HG03097 (cell line): ENCODE data around the gene PCMTD2.

Source experiments
- ATAC-seq: cut with Tn5 transposase; IDR thresholded peaks from one replicate; pipeline ENCODE4 v1.9.1; 2021; ENCODE audit not compliant: unreplicated experiment, low FRiP score

Gene PCMTD2

DNA sequence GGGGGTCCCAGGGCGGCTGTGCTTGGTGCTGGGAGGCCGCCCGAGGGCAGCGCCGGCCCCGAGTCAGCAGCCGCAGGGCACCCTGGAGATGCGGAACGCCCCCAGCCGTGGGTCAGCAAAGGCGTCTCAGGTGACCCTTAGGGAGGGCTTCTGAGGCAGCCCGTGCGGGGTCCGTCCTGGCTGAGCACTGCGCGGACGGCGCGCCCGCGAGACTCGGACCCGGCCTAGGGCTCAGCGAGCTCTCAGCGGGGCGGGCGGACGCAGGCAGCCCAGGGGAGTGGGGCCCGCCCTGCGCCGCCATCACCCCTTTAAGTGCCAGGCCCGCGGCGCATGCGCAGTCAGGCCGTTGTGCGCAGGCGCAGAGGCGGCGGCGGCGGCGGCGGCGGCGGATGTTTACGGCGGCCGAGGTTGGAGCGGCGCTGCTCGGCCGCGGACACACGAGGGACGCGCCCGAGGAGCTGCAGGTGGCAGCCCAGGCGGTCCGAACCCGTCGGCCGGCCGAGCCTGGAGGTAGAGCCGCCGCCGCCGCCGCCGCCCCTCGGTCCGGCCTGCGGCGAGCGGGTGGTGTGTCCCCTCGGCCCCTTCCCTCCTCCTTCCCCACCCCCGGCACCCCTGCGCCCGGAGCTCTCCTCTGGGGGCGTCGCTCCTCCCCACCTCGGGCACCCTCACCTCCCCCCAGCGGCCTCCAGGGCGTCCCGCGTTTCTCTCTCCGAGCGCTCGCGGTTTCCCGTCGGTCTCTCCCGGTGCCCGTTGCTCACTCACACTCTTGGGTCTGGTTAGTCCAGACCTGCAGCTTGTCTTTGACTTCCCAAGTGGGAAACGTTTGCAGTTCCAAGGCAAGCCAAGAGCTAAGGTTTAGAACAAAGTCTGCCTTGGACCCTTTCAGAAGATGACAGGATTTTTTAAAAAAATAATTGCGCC, at the start of gene PCMTD2:
Gene PCMTD2 (plus strand): TSS at position 388 of the 921 bp plus-strand sequence. CDS start 4,218 bp downstream, outside the sequence.
- peak; percentile 77 for ATAC-seq

DNA sequence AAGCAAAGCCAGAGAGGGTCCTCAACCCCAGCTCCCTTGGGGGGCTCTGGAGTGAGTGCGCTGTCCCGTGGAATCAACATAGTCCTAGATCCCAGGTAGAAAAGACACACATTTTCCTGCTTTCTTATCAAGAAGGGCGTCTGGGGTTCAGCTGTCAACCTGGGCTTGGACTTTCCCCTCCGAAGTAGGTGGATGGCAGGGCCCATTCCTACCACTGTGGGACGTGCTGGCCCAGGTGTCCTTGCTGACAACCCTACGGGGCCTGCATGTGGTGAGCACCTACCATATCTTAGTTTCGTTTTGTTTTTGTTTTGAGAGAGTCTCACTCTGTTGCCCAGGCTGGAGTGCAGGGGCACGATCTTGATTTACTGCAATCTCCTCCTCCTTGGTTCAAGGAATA, 48.9 kb upstream of the PCMTD2 start:
- no peak for ATAC-seq

DNA sequence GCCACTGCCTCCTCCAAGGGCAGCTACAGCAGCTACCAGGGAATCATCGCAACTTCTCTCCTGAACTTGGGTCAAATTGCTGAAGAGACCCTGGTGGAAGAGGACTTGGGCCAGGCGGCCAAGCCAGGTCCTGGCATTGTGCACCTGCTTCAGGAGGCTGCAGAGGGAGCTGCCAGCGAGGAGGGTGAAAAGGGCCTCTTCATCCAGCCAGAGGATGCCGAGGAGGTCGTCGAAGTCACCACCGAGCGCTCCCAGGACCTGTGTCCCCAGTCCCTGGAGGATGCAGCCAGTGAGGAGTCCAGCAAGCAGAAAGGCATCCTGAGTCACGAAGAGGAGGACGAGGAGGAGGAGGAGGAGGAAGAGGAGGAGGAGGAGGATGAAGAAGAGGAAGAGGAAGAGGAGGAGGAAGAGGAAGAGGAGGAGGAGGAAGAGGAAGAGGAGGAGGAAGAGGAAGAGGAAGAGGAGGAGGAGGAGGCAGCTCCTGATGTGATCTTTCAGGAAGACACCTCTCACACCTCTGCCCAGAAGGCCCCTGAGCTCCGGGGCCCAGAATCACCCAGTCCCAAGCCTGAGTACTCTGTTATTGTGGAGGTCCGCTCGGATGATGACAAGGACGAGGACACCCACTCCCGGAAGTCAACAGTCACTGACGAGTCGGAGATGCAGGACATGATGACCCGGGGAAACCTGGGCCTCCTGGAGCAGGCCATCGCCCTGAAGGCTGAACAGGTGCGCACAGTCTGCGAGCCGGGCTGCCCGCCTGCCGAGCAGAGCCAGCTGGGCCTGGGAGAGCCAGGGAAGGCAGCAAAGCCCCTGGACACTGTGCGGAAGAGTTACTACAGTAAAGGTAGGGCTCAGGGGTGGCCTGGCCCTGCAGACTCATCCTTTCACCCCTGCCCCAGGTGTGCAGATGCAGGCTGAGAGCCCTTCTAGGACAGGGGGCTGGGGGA, 47.6 kb upstream of the PCMTD2 start:
- no peak for ATAC-seq

DNA sequence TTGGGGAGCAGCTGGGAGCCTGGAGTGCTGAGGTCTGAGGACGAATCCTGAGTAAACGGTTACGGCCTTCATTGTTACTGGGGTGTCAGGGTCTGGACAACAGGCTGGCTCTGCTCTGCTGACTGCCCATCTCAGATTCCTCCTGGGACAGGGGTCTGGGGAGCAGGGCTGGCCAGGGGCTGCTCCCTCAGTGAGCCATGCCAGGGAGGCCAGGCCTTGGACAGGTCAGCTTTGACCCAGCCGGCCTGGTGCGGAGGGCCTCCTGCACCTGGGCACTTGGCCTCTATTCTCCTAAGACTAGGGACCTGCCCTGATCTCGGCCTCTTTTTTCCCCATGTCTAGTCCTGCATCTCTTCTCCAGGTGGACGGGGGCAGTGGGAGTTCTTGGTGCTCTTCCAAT, 46.4 kb upstream of the PCMTD2 start:
- ATAC-seq = no peak

DNA sequence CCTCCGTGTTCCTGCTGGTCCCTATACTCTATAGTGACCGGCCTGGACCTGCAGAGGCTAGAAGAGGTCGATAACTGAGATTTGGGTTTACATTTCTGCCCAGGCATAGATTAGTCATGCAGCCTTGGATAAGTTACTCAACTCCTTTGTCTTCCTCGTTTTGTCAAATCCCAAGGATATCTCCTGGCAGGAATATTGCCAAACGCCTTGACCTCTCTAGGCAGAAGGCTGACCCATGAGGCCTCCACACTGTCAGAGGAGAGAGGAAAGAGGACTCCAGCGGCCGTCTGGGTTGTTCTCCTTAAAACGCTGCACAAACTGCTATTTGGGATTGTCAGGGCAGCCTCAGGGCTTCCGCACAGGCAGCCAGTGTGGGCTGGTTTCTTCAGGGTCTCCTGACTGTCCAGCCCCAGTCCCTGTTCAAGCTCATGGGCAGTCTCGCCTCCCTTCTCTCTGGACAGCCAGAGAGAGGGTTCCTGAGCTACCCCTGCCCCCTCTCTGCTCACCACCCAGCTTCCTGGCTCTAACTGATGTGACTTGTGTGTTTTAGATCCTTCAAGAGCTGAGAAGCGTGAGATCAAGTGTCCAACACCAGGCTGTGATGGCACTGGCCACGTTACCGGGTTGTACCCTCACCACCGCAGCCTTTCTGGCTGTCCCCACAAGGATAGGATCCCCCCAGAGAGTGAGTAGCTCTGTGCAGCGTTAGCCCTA, 44.7 kb upstream of the PCMTD2 start:
- ATAC-seq = no peak

DNA sequence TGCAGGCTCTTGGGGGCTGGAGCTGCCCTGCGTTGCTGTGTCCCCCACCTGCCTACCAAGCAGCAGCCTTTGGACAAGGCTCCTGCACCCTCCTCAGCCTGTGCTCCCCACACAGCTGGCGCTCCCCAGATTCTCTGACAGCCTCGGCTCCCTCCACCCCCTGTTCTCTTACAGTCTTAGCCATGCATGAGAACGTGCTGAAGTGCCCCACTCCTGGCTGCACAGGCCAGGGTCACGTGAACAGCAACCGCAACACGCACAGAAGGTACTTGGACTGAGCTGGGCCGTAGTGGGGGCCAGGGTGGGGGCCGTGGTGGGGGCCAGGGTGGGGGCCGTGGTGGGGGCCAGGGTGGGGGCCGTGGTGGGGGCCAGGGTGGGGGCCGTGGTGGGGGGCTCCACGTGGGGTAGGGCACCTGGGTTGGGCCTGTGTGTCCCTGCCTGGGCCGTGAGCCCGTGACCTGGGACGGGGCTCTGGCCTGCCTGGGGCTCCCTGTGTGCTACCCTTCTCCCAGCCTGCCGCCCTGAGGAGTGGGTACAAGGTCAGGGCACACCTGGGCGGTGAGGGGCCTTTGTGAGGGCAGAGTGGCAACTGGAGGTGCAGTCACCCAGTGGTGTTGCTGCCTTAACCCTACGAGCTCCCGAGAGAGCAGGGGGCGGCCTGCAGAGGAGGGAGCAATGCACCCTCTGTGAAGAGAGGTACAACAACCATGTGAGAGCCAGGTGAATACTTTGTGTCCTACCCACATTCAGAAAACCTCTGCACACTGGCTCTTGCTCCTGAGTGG, 43.5 kb upstream of the PCMTD2 start:
- ATAC-seq = no peak

DNA sequence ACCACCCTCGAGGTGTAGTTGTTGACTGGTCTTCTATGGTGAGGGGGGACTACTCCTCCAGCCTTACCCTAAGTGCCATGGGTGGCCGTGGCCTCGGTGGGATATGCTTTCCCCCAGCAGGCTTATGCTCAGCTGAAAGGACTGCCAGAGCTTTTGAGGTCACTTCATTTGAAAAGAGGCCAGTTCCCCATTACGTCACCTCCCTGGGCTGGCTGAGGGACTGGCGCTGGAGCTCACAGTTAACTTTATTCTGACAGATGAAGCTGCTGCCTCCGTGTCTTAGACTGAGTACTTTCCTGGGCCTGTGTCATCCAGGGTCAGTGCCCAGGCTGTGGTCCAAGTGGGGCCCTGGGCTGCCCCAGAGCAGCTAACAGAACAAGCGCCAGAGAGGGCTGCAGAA, 42.8 kb upstream of the PCMTD2 start:
- no peak for ATAC-seq

DNA sequence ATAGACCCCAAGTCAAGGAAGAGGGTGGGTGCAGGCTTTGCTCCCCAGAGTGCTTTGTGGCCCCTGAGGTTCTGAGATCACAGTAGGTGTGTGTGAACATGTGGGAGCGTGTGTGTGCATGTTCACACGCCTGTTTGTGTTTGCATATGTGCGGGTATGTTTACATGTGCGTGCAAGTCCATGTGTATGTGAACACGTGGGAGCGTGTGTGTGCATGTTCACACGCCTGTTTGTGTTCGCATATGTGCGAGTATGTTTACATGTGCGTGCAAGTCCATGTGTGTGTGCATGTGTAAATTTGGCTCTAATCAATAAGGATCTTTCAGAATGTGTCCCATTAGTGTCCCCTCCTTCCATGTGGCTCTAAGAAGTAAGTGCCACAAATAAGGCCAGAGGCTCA, 41.4 kb upstream of the PCMTD2 start:
- no peak for ATAC-seq

DNA sequence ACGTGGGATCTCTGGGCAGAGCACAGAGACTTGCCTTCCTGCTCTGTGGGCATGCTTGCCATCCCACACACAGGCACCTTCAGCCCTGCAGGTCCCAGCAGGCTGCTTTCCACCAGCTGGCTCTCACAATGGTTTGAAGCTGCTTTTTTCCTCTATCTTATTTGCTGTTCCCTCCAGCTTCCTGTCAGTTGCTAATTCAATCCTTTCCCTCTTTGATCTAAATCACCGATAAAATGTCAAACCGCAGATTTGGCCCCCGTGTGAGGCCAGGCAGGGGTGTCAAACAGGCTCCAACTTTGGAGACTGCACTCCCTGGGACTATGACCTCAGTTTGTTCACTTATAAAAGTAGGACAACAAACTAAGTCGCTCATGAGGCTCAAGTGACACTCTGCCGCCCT, 40.6 kb upstream of the PCMTD2 start:
- no peak for ATAC-seq

DNA sequence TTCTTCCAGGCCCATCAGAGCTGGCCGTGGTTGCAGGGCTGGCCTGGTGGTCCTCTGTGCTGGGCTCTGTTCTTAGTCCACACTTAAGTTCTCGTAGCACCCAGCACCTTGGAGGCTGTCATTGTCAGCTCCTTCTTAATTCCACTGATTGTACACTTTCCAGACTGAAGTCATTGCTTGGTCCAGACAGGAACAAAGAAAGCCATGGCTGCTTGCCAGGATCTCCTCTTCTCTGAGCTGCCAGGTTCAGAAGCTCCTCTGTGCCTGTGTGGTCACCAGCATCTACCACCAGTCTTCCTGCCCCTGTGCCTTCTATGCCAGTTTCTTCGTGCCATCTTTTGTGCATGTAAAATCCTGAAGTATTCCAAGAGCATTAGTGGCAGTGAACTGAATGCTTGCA, 39.5 kb upstream of the PCMTD2 start:
- ATAC-seq = no peak

DNA sequence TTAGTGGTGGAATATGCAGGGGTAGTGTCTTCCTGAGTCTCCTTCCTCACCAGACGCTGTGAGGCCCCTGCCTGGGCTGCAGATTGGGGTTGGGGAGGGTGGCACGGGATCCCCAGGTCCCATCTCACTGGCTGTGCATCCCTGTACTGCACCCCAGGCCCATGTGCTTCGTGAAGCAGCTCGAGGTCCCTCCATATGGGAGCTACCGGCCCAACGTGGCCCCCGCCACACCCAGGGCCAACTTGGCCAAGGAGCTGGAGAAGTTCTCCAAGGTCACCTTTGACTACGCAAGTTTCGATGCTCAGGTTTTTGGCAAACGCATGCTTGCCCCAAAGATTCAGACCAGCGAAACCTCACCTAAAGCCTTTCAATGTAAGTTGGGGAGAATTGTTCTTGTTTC, 38.6 kb upstream of the PCMTD2 start:
- ATAC-seq = no peak

DNA sequence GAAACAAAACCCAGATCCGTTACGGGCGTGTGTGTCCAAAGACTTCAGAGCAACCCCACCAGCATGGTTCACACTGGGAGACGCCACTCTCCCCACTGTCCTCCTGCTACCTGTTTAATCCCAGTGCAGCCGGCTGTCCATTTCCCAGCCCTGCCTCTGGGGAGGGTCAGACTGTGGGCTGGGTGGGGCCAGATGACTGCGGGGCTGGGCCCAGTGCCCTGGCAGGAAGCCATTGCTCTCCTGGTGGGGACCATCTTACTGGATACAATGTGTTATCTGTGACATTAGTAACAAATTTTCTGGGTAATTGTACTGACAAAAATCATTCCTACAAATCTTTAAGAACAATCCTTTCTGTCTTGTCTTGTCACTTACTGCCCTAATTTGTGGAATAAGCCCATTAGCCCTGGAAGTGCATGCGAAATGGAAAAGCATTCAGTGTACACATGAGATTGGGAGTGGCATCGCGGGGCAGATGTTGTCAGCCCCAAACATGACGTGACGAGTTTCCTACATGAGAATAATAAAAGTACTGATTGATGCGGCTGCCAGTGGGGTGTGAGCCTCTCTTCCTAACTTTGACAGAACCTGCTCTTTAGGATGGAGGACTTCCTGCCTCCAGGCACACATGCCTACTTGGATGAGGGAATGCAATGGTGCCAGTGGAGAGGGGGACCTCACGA, 37.9 kb upstream of the PCMTD2 start:
- ATAC-seq = no peak

DNA sequence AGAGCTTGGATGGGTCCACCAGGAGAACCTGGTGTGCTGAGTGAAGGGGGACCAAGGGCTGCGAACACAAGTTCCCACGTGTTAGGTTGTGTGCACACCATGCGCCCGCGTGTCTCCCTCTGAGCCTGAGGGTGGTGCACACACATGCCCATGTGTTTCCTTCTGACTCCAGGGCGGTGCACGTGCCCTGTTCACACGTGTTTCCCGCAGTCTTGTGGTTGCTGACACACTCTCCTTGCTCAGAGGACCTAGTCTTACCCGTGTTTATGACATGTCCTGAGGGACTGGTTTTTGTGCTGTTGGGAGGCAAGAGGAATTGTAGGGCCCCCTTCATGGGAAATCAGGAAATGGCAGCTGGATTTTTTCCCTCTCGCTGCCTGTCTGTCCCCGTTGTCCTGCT, 36.3 kb upstream of the PCMTD2 start:
- no peak for ATAC-seq

DNA sequence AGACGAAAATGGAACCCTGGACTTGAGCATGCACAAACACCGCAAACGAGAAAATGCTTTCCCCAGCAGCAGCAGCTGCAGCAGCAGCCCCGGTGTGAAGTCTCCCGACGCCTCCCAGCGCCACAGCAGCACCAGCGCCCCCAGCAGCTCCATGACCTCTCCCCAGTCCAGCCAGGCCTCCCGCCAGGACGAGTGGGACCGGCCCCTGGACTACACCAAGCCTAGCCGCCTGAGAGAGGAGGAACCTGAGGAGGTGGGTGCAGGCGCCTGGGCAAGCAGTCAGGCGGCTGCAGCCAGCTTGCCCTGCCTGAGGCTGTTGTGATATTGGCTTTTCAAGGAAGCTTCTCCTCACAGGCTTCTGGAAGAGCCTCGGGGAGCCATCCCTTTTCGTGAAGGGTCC, 35.8 kb upstream of the PCMTD2 start:
- no peak for ATAC-seq

DNA sequence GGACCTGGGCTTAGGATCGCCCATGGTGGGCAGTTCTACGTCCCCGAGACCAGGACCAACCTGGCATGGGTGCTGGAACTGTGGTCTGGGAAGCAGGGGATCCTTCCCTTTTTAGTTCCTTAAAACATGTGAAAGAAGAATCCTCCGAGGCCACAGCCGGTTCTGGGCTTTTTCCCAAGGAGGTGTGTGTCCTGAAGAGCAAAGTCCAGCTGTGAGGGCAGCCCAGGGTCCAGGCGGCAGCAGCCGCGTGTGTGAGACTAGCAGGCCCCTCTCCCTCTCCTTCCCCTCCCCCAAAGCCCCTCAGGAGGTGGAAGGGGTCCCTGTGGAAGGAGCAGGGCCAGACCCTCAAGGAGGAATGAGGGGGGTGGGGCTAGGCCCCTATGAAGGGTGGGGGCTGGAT, 35.1 kb upstream of the PCMTD2 start:
- no peak for ATAC-seq

DNA sequence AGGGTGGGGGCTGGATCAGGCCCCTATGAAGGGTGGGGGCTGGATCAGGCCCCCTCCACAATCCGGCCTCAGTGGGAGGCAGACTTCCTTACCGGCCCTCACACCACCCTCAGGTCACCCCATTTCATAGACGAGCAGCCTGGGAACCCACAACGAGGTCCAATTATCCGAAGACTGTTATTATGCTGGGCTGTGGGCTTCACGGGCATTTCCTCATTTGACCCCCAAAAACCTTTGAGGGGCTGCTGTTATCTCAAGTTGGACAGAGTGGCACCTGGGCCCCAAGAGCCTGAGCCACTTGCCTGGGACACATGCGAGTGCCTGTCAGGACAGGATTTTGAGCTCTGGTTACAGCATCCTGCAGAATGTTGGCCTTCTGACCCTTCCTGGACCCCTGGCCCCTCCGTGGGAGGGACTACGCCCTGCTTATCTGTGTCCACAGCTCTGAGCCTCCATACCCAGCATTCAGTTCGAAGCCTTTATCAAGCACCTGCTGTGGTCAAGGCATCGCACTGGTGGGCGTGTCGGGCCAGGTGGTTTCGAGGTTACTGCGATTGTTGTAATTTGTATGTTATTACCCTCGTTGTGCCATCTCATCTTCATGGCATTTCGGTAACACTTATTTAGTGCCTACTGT, 34.5 kb upstream of the PCMTD2 start:
- ATAC-seq = no peak

DNA sequence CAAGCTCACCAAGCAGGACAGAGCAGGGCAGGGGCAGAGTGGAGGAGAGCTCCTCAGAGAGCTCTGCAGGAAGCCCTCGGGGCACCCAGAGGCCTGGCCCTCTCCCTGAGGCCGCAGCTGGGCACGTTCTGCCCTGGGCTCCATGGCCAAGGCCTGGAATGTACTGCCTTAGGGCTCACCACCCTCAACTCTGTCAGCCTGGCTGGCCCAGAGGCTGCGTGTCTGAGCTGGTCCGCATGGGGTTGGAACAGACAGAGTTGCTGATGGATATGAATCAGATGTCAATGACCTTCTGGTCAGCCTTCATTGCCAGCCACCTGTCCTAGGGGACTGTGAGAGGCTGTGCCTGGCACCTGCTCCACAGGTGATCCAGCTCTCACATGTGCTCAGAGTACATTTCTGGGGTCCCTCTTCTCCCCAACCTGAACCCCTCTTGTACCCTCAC, 33.2 kb upstream of the PCMTD2 start:
- no peak for ATAC-seq

DNA sequence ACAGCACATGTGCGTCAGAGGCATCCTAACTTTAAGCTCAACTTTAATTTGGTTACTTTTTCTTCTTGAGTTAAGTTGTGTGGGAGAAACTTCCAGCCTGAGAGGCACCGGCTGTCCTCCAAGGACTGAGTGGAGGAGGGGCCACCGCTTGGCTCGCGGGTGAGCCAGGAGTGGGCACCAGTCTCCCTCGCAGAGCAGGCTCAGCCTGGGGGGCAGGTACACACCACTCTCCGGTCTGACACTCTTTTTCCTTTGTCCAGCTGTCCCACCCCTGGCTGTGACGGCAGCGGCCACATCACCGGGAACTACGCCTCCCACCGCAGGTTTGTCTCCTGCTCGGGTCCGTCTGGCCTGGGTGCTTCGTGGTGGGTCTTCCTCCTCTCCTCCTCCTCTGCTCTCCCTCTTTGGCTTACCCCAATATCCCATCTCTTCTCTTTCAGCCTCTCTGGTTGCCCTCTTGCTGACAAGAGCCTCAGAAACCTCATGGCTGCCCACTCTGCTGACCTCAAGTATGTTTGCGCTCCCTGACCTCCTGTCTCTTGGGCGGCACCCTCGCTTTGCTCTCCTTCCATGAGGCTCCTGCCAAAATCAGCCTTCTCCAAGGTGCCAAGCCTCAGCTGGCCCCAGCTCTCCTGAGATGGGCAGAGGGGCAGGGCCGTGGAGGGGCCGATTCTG, 32.6 kb upstream of the PCMTD2 start:
- no peak for ATAC-seq
